ENCODE results near the gene WASF2. TPM values are rescaled to one million over a fixed set of nuclear protein-coding genes. Genes with fewer than 3 reads are reported as not detected.
"Not testable (repeated sequence)": the region's sequence is repeated elsewhere in the genome, so short reads cannot be mapped to it uniquely, and the experiment has no call there.

Gene WASF2, protein sequence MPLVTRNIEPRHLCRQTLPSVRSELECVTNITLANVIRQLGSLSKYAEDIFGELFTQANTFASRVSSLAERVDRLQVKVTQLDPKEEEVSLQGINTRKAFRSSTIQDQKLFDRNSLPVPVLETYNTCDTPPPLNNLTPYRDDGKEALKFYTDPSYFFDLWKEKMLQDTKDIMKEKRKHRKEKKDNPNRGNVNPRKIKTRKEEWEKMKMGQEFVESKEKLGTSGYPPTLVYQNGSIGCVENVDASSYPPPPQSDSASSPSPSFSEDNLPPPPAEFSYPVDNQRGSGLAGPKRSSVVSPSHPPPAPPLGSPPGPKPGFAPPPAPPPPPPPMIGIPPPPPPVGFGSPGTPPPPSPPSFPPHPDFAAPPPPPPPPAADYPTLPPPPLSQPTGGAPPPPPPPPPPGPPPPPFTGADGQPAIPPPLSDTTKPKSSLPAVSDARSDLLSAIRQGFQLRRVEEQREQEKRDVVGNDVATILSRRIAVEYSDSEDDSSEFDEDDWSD
- total RNA-seq (100 to 1,000 TPM; 119 to 121 TPM), total RNA-seq (47.4 to 337 (median 142) reads per million in 172 experiments)
- polyA plus RNA-seq (2013, experiment 1 of 2), result 82.3 TPM
- 86.5 TPM for polyA plus RNA-seq (2013, experiment 2 of 2)

DNA sequence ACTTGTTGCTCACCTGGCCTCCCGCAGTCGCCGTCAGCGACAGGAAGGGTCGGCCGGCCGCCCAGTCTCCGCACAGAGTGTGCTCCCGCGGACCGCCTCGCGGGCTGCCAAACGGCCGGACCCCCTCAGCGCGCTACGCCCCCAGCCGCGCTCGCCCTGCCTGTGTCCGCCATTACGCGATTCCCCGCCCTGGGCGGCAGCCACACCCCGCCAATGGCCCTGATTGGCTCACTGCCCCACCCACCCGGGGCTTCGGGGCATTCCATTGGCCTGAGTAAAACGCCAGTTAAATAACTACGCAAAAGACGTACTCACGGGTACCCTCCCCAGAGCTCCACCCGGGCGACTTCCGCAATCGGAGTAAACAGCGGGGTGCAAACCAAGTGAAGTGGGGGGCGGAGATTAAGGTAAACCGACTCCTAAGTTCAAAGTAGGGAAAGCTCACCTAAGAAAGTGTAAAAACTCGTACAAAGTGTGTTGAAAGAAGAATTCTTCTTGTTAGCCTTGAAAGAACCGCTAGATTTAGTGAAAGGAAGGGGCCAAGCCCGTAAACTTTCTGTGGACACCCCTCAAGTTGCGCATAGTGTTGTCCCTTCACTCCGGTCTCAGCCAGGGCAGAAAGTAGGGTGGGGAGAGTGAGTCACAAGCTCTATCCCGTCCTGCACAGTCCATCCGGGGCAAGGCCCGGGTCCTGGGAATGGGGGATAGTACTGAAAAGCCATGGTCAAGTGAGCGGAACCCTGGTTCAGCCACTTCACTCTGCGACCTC, at the start of gene WASF2:
Gene WASF2 (minus strand): TSS at position 195 of the 769 bp plus-strand sequence. CDS start 61,277 bp downstream, outside the sequence.
- Mint-ChIP-seq H3K27me3 (no peaks in the 10 kb centered on the region), H3K4me1 (ENCODE audit: low read depth) (peaks cover 29% of the 10 kb centered on the region), H3K36me3 (ENCODE audit: low read depth) (peaks cover 27% of the 10 kb centered on the region), H3K27ac (peak within 1 kb of the TSS; percentile 100), H3K9me3 (no peaks in the 10 kb centered on the region), H3K4me3 (peak within 1 kb of the TSS; percentile 100)
- intact Hi-C loops (cut with DNase I, micrococcal nuclease), result loop anchor here (1.0 to 5.0 kb wide), 6 partner anchors 33 to 255 kb away; partner anchors contain the start of gene WDTC1 (in 1 of the 2)
- DNase-seq, result peak; percentile 93 to 98 (median 95)
- no peaks in the 10 kb centered on the region for H3K9me3 ChIP-seq (ENCODE audit: control insufficient read depth in 1 of 2, insufficient read depth in 1 of 2, low read length in 2 of 2)
- no peaks in the 10 kb centered on the region for H3K27me3 ChIP-seq (ENCODE audit: control insufficient read depth in 1 of 2, insufficient read depth in 2 of 2, low read length in 2 of 2)
- H3K4me3 ChIP-seq (ENCODE audit: low read length), result peak within 1 kb of the TSS; percentile 100
- H3K4me1 ChIP-seq (ENCODE audit: insufficient read depth, low read length), result peaks cover 28% of the 10 kb centered on the region
- POLR2A ChIA-PET, result interaction anchor here (0.6 to 3.3 kb wide), 30 partner anchors 9 to 749 kb away, joined by 3 to 29 read pairs (median 5); partner anchors contain the start of genes FAM76A, SLC9A1, SYTL1 and WDTC1
- H3K36me3 ChIP-seq (ENCODE audit: insufficient read depth, low read length), result no peaks in the 10 kb centered on the region
- ATAC-seq (ENCODE audit: poor library complexity), result peak; percentile 95
- TF ChIP-seq, protein P1, sequence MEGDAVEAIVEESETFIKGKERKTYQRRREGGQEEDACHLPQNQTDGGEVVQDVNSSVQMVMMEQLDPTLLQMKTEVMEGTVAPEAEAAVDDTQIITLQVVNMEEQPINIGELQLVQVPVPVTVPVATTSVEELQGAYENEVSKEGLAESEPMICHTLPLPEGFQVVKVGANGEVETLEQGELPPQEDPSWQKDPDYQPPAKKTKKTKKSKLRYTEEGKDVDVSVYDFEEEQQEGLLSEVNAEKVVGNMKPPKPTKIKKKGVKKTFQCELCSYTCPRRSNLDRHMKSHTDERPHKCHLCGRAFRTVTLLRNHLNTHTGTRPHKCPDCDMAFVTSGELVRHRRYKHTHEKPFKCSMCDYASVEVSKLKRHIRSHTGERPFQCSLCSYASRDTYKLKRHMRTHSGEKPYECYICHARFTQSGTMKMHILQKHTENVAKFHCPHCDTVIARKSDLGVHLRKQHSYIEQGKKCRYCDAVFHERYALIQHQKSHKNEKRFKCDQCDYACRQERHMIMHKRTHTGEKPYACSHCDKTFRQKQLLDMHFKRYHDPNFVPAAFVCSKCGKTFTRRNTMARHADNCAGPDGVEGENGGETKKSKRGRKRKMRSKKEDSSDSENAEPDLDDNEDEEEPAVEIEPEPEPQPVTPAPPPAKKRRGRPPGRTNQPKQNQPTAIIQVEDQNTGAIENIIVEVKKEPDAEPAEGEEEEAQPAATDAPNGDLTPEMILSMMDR (IDR thresholded peaks at IDR 0.05), result no peak
- CTCF ChIA-PET, result interaction anchor here (0.9 to 1.6 kb wide), 3 partner anchors 44 to 78 kb away, joined by 5 to 6 read pairs (median 5); no protein-coding TSS in a partner anchor
- peak within 1 kb of the TSS; percentile 73 to 98 for H3K27ac ChIP-seq (ENCODE audit: low read depth in 1 of 2, low read length in 2 of 2)

DNA sequence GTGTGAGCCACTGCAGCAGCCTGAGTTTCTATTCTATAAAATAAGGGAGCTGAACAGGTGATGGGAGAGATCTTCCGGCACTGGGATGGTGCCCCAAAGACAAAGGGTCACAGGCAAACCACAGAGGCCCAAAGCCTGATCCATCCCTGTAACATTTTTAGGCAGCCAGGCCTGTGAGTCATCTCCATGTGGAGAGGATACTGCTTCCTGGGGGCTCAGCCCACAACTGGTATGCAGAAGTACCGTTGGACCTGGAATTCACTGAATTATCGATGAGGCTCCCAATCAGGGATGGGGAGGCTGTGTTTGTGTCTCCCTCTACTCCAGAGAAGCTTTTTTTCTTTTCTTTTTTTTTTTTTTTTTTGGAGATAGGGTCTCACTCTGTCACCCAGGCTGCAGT, 48.8 kb upstream of the WASF2 start:
- TF ChIP-seq, protein P1 (IDR thresholded peaks at IDR 0.05), result no peak
- DNase-seq, result no peak
- no peak overlapping the region for H3K4me3 Mint-ChIP-seq
- H3K9me3 ChIP-seq (ENCODE audit: control insufficient read depth in 1 of 2, insufficient read depth in 1 of 2, low read length in 2 of 2), result no peaks in the 10 kb centered on the region
- no peak for ATAC-seq (ENCODE audit: poor library complexity)
- H3K36me3 ChIP-seq (ENCODE audit: insufficient read depth, low read length), result peaks cover 5% of the 10 kb centered on the region
- no peaks in the 10 kb centered on the region for H3K27me3 Mint-ChIP-seq
- no peaks in the 10 kb centered on the region for H3K27me3 ChIP-seq (ENCODE audit: control insufficient read depth in 1 of 2, insufficient read depth in 2 of 2, low read length in 2 of 2)
- no peaks in the 10 kb centered on the region for H3K4me1 ChIP-seq (ENCODE audit: insufficient read depth, low read length)
- H3K36me3 Mint-ChIP-seq (ENCODE audit: low read depth), result peaks cover 3% of the 10 kb centered on the region
- no peak overlapping the region for H3K27ac ChIP-seq (ENCODE audit: low read depth in 1 of 2, low read length in 2 of 2)
- ChIA-PET POLR2A (interaction anchor here (0.7 kb wide), 1 partner anchor 238 kb away, joined by 4 read pairs; no protein-coding TSS in a partner anchor), CTCF (interaction anchor here (0.7 kb wide), 1 partner anchor 30 kb away, joined by 3 read pairs; no protein-coding TSS in a partner anchor)
- H3K4me1 Mint-ChIP-seq (ENCODE audit: low read depth), result no peaks in the 10 kb centered on the region
- no peak overlapping the region for H3K27ac Mint-ChIP-seq
- no peak overlapping the region for H3K4me3 ChIP-seq (ENCODE audit: low read length)
- H3K9me3 Mint-ChIP-seq, result no peaks in the 10 kb centered on the region
- intact Hi-C loops (cut with DNase I, micrococcal nuclease), result no loop called here

DNA sequence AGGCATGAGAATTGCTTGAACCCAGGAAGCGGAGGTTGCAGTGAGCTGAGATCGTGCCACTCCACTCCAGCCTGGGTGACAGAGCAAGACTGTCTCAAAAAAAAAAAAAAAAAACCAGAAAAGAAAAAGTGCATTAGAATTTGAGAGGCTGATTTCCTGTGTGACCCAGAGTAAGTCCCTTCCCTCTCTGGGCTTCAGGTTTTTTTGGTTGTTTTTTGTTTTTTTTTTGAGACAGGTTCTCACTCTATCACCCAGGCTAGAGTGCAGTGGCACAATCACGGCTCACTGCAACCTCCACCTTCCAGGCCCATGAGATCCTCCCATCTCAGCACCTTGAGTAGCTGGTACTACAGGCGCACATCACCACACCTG, 48.3 kb upstream of the WASF2 start:
- H3K27me3 Mint-ChIP-seq; H3K4me3 ChIP-seq (ENCODE audit: low read length); H3K36me3 Mint-ChIP-seq (ENCODE audit: low read depth); H3K27ac ChIP-seq (ENCODE audit: low read depth in 1 of 2, low read length in 2 of 2); CTCF ChIA-PET; H3K4me1 Mint-ChIP-seq (ENCODE audit: low read depth); ATAC-seq (ENCODE audit: poor library complexity); H3K4me1 ChIP-seq (ENCODE audit: insufficient read depth, low read length); intact Hi-C loops (cut with DNase I, micrococcal nuclease); DNase-seq; H3K27ac Mint-ChIP-seq; POLR2A ChIA-PET; H3K4me3 Mint-ChIP-seq; H3K27me3 ChIP-seq (ENCODE audit: control insufficient read depth in 1 of 2, insufficient read depth in 2 of 2, low read length in 2 of 2); H3K36me3 ChIP-seq (ENCODE audit: insufficient read depth, low read length); H3K9me3 Mint-ChIP-seq; H3K9me3 ChIP-seq (ENCODE audit: control insufficient read depth in 1 of 2, insufficient read depth in 1 of 2, low read length in 2 of 2): not testable (repeated sequence)

Measured in CD4-positive, alpha-beta T cell (primary cell).